Measurements from ENCODE around the gene ZNF207.
"Not testable (repeated sequence)": the region's sequence is repeated elsewhere in the genome, so short reads cannot be mapped to it uniquely, and the experiment has no call there.

ZNF207 gene

DNA sequence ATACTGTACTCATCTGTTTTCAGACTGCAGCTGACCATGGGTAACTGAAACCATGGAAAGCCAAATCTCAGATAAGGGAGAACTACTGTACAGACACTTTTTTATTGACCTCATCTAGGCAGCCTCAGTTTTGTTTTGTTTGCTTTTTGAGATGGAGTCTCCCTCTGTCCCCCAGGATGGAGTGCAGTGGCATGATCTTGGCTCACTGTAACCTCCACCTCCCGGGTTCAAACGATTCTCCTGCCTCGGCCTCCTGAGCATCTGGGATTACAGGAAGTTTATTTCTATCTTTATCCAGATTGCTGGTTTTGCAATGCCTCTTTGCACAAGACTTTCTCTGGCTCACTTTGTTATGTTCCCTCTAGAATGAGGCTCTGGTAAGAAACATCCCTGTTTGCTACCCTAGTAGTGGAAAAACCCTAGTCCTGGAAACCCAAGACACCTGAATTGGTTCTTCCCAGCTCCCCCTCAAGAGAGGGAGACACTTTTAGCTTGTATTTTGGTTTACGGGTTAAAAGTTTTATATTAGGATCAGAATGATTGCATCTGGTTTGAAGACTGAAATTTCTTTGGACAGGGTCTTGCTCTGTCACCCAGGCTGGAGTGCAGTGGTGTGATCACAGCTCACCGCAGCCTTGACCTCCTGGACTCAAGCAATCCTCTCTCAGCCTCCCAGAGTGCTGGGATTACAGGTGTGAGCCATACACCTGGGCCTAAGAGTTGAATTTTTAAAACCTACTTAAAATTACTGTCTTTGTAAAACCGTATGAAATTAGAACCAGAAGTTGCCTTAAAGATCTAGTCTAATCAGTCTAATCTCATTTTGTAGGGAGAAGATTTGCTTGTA is 38.9 kb downstream of the ZNF207 start:
- DNase-seq, result no peak

DNA sequence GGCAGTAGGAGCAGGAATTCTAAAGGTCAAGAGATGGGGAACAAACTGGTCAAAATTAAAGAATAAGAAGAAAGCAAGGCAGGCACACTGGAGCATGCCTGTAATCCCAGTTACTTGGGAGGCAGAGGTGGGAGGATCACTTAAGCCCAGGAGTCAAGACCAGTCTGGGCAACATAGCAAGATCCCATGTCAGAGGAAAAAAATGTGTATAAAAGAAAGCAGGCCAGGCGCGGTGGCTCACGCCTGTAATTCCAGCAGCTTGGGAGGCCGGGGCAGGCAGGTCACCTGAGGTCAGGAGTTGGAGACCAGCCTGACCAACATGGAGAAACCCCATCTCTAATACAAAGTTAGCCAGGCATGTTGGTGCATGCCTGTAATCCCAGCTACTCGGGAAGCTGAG is 43.9 kb downstream of the ZNF207 start:
- no peak for DNase-seq

DNA sequence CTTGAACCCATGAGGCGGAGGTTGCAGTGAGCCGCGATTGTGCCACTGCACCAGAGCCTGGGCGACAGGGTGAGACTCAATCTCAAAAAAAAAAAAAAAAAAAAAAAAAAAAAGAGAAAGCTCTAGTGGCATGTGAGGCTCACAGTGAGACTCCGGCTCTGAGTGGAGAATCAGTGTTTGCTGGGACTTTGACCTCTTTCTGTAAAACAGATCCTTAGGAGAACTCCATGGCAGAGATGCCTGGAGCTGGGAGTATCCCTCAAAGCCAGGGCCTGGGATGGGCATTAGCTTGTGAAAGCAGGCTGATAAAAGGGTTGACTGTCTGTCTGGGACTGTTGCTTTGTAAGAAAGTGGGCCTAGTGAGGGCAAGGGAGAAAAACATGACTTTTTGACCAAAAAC is 46.4 kb downstream of the ZNF207 start:
- no peak for DNase-seq

DNA sequence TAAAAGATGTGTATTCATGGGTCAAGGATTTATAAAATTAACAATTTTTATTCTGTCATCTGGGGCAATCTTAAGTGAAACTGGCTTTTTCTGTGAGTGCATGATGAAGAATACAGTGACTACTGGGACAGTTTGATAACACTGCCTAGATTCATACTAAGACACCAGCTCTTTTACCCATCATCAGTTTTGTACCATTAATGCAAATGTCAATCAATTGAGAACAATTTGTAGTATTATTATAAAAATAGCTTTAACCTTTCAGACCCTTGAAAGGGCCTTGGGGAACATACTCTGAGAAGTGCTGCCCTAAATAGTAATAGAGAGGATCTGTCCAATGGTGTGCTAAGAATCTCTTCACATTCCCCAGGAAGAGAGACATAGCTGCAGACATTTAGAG is 49.0 kb downstream of the ZNF207 start:
- no peak for DNase-seq

DNA sequence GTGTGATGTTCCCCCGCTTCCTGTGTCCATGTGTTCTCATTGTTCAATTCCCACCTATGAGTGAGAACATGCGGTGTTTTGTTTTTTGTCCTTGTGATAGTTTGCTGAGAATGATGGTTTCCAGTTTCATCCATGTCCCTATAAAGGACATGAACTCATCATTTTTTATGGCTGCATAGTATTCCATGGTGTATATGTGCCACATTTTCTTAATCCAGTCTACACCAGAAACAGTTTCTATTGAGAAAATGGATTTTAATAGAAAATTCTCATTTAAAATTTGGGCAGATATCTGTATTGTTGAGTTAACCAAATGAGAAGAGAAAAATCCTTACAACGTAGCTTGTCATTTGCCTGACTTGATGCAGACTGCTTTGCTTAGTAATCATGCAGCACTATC is 60.1 kb downstream of the ZNF207 start:
- not testable (repeated sequence) for DNase-seq

DNA sequence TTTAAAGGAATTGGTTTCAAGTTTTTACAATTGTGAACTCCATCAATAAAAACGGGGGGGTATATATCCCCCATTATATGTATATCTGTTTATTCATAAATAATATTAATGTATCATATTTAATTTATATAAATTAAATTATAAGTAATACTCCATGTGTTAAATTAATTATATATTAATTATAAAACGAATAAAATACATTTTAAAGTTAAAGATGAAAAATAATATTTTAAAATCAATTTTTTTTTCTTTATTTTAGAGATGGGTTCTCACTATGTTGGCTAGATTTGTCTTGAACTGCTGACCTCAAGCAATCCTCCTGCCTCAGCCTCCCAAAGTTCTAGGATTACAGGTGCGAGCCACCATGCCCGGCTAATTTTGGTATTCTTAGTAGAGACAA is 76.9 kb downstream of the ZNF207 start:
- DNase-seq, result no peak

DNA sequence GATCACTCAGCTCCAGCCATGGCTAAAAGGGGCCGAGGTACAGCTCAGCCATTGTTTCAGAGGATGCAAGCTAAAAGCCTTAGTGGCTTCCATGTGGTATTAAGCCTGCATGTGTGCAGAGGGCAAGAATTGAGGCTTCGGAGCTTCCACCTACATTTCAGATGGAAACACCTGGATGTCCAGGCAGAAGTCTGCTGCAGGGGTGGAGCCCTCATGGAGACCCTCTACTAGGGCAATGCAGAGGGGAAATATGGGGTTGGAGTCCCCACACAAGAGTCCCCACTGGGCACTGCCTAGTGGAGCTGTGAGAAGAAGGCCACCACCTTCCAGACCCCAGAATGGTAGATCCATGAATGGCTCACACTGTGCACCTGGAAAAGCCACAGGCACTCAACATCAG is 79.6 kb downstream of the ZNF207 start:
- DNase-seq, result no peak
